ENCODE results near the gene PDE4B. TPM values are rescaled to one million over a fixed set of nuclear protein-coding genes. Genes with fewer than 3 reads are reported as not detected.

The PDE4B gene
- total RNA-seq, 1 donor from 2014 or later = 7.2 TPM

DNA sequence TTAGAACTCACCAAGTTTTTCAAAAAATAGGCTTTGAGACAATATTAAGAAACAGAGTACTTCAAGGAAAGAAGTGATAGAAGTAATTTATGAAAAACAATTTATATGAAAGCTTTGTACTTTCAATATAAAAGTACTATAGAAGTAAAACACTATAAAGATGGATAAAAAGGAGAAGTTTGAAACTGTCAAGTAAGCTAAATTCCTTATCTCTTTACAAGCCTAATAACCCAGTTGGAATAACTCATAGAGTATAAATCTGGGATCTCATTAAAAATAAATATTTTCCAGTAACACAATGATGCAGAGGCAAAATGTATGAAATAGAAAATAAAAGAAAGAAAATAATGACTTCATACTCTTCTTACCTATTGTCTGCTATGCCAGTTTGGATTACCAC, 232.5 kb downstream of the PDE4B start:
- Mint-ChIP-seq H3K9me3 (ENCODE audit: unreplicated experiment) (peaks cover 2% of the 10 kb centered on the region), H3K36me3 (ENCODE audit: unreplicated experiment) (peaks cover 11% of the 10 kb centered on the region), H3K4me3 (ENCODE audit: unreplicated experiment) (no peak overlapping the region), H3K27ac (ENCODE audit: unreplicated experiment) (no peak overlapping the region), H3K4me1 (ENCODE audit: low read depth, unreplicated experiment) (no peaks in the 10 kb centered on the region), H3K27me3 (ENCODE audit: unreplicated experiment) (no peaks in the 10 kb centered on the region)
- no peak for DNase-seq
- TF ChIP-seq, protein P1, sequence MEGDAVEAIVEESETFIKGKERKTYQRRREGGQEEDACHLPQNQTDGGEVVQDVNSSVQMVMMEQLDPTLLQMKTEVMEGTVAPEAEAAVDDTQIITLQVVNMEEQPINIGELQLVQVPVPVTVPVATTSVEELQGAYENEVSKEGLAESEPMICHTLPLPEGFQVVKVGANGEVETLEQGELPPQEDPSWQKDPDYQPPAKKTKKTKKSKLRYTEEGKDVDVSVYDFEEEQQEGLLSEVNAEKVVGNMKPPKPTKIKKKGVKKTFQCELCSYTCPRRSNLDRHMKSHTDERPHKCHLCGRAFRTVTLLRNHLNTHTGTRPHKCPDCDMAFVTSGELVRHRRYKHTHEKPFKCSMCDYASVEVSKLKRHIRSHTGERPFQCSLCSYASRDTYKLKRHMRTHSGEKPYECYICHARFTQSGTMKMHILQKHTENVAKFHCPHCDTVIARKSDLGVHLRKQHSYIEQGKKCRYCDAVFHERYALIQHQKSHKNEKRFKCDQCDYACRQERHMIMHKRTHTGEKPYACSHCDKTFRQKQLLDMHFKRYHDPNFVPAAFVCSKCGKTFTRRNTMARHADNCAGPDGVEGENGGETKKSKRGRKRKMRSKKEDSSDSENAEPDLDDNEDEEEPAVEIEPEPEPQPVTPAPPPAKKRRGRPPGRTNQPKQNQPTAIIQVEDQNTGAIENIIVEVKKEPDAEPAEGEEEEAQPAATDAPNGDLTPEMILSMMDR (IDR thresholded peaks at IDR 0.05; ENCODE audit: partially characterized antibody, unreplicated experiment) = no peak

DNA sequence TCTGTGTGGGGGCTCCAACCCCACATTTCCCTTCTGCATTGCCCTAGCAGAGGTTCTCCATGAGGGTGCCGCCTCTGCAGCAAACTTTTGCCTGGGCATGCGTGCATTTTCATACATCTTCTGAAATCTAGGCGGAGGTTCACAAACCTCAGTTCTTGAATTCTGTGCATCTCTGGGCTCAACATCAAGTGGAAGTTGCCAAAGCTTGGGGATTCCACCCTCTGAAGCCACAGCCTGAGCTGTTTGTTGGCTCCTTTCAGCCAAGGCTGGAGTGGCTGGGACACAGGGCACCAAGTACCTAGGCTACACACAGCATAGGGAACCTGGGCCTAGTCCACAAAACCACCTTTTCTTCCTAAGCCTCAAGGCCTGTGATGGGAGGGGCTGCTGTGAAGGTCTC, 235.3 kb downstream of the PDE4B start:
- no peak overlapping the region for H3K4me3 Mint-ChIP-seq (ENCODE audit: unreplicated experiment)
- no peaks in the 10 kb centered on the region for H3K27me3 Mint-ChIP-seq (ENCODE audit: unreplicated experiment)
- TF ChIP-seq, protein P1 (IDR thresholded peaks at IDR 0.05; ENCODE audit: partially characterized antibody, unreplicated experiment) = no peak
- no peak for DNase-seq
- H3K27ac Mint-ChIP-seq (ENCODE audit: unreplicated experiment) = no peak overlapping the region
- peaks cover 7% of the 10 kb centered on the region for H3K36me3 Mint-ChIP-seq (ENCODE audit: unreplicated experiment)
- no peaks in the 10 kb centered on the region for H3K4me1 Mint-ChIP-seq (ENCODE audit: low read depth, unreplicated experiment)
- peaks cover 2% of the 10 kb centered on the region for H3K9me3 Mint-ChIP-seq (ENCODE audit: unreplicated experiment)

DNA sequence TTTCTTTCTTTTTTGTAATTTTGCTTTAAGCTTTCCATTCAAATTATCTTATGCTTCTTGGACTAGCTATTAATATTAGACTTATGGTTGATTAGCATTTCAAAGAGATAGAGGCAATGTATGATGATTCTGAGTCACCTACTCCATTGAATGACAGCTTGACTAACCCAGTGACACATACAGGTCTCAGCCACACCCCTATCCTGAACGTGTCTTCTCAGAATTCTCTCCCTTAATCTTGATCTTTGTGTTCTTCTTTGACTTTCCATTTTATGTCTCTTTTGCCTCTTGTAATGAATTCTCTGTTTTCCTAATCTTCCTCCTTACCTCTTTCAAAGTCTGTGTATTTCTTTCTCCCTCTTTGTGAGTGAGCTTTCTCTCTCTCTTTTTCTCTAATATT, 241.1 kb downstream of the PDE4B start:
- H3K9me3 Mint-ChIP-seq (ENCODE audit: unreplicated experiment) = peaks cover 2% of the 10 kb centered on the region
- H3K36me3 Mint-ChIP-seq (ENCODE audit: unreplicated experiment) = peaks cover 4% of the 10 kb centered on the region
- no peak overlapping the region for H3K27ac Mint-ChIP-seq (ENCODE audit: unreplicated experiment)

DNA sequence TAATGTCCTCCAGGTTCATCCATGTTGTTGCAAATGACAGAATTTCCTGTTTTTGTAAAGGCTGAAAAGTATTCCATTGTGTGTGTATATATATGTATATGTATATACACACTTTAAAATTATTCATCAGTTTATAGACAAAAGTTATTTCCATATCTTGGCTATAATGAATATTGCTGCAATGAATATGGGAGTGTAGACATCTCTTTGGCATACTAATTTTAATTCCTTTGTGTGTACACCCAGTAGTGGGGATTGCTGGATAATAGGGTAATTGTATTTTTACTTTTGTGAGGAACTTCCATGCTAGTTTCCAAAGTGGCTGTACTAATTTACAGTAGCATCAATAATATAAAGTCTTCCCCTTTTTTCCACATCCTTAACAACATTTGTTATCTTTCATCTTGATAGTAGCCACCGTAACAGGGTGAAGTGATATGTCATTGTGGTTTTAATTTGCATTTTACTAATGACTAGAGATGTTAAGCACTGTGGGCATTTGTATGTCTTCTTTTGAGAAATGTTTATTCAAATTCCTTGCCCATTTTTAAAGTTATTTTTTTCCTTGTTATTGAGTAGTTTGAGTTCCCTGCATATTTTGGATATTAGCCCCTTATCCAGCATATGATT, 243.0 kb downstream of the PDE4B start:
- Mint-ChIP-seq H3K4me1 (ENCODE audit: low read depth, unreplicated experiment) (peaks cover 9% of the 10 kb centered on the region), H3K27ac (ENCODE audit: unreplicated experiment) (no peak overlapping the region), H3K36me3 (ENCODE audit: unreplicated experiment) (no peaks in the 10 kb centered on the region), H3K27me3 (ENCODE audit: unreplicated experiment) (no peaks in the 10 kb centered on the region), H3K4me3 (ENCODE audit: unreplicated experiment) (no peak overlapping the region), H3K9me3 (ENCODE audit: unreplicated experiment) (no peaks in the 10 kb centered on the region)
- no peak for DNase-seq
- TF ChIP-seq, protein P1 (IDR thresholded peaks at IDR 0.05; ENCODE audit: partially characterized antibody, unreplicated experiment) = no peak

More for the DNA sequence above, 241.1 kb downstream of the PDE4B start:
- Mint-ChIP-seq H3K4me1 (ENCODE audit: low read depth, unreplicated experiment) (peaks cover 9% of the 10 kb centered on the region), H3K4me3 (ENCODE audit: unreplicated experiment) (no peak overlapping the region), H3K27me3 (ENCODE audit: unreplicated experiment) (no peaks in the 10 kb centered on the region)
- TF ChIP-seq, protein P1 (IDR thresholded peaks at IDR 0.05; ENCODE audit: partially characterized antibody, unreplicated experiment) = no peak
- DNase-seq = no peak

DNA sequence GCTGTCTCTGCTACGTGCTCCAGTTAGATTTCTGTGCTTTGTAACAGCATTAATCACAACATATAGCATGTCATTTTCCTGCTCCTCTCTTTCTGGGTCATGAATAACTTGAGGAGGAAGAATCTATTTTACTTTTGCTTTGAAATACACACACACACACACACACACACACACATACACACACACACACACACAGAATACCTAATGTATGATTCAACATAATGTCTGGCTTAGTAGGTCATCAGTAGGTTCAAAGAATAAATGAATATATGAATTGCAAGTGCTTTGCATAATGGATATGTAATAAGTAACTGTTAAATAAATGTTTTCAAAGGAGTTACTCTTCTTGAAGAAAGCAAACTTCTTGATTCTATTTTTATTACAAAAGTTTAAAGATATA, 249.0 kb downstream of the PDE4B start:
- TF ChIP-seq, protein P1 (IDR thresholded peaks at IDR 0.05; ENCODE audit: partially characterized antibody, unreplicated experiment) = no peak
- DNase-seq = no peak
- Mint-ChIP-seq H3K4me1 (ENCODE audit: low read depth, unreplicated experiment) (no peaks in the 10 kb centered on the region), H3K27me3 (ENCODE audit: unreplicated experiment) (no peaks in the 10 kb centered on the region), H3K27ac (ENCODE audit: unreplicated experiment) (no peak overlapping the region), H3K4me3 (ENCODE audit: unreplicated experiment) (no peak overlapping the region), H3K9me3 (ENCODE audit: unreplicated experiment) (no peaks in the 10 kb centered on the region), H3K36me3 (ENCODE audit: unreplicated experiment) (no peaks in the 10 kb centered on the region)

Measured in glutamatergic neuron (in vitro differentiated cells).